ENCODE measurements around the gene KRT12.
"Not testable (repeated sequence)": the region's sequence is repeated elsewhere in the genome, so short reads cannot be mapped to it uniquely, and the experiment has no call there.

Gene KRT12

DNA sequence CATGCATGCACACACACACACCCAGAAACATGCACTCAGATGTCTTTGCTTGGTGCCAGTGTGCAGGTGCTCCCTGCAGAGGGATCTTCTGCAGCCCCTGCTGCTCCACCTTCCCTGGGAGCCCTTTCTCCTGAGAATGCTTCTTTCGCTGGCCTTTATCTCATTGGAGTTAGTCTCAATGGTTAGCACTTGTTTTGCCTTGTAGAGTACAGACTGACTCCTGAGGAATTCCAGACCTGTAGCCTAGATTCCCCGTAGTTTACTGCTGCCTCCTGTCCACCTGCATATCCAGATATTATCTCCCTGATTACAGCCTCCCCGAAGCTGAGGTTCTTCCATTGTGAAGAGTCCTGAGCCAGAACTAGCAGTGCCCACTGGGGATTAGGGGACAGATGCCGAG, 3.1 kb upstream of the KRT12 start:
- Mint-ChIP-seq H3K9me3 (no peaks in the 10 kb centered on the region), H3K4me3 (no peak overlapping the region), H3K4me1 (ENCODE audit: low read depth) (no peaks in the 10 kb centered on the region), H3K36me3 (ENCODE audit: low read depth) (no peaks in the 10 kb centered on the region), H3K27me3 (peaks cover 28% of the 10 kb centered on the region), H3K27ac (no peak overlapping the region)
- no peak for DNase-seq

GRCh38 chr17:40864661-40865390, 2.2 kb downstream of the KRT12 start:
- Mint-ChIP-seq H3K36me3 (ENCODE audit: low read depth) (no peaks in the 10 kb centered on the region), H3K9me3 (no peaks in the 10 kb centered on the region), H3K4me1 (ENCODE audit: low read depth) (no peaks in the 10 kb centered on the region), H3K27me3 (peaks cover 31% of the 10 kb centered on the region), H3K27ac (no peak overlapping the region), H3K4me3 (no peak overlapping the region)
- no peak for DNase-seq

GRCh38 chr17:40862985-40863733, 3.9 kb downstream of the KRT12 start:
- Mint-ChIP-seq H3K27ac (no peak overlapping the region), H3K4me3 (no peak overlapping the region), H3K9me3 (no peaks in the 10 kb centered on the region), H3K4me1 (ENCODE audit: low read depth) (no peaks in the 10 kb centered on the region), H3K27me3 (peaks cover 26% of the 10 kb centered on the region), H3K36me3 (ENCODE audit: low read depth) (no peaks in the 10 kb centered on the region)
- DNase-seq, result no peak

GRCh38 chr17:40859536-40859935, 7.5 kb downstream of the KRT12 start:
- no peaks in the 10 kb centered on the region for H3K9me3 Mint-ChIP-seq
- peaks cover 20% of the 10 kb centered on the region for H3K27me3 Mint-ChIP-seq
- no peak overlapping the region for H3K27ac Mint-ChIP-seq
- no peak for DNase-seq
- H3K4me1 Mint-ChIP-seq (ENCODE audit: low read depth), result peaks cover 1% of the 10 kb centered on the region
- H3K4me3 Mint-ChIP-seq, result no peak overlapping the region
- H3K36me3 Mint-ChIP-seq (ENCODE audit: low read depth), result no peaks in the 10 kb centered on the region

DNA sequence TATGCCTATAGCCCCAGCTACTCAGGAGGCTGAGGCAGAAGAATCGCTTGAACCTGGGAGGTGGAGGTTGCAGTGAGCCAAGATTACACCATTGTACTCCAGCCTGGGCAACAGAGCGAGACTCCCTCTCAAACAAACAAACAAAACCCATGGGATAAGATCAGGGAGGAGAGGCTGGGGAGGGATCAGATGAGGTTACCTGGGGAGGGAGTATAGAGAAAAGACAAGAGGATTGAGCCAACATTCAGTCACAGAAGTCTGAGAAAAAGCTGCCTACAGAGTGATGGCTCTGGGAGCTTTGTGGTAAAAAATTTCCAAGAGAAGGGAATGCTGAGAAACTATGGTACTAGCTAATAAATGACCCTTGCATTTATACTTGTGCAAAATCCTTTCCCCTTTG, 8.4 kb downstream of the KRT12 start:
- not testable (repeated sequence) for H3K27ac Mint-ChIP-seq; DNase-seq; H3K36me3 Mint-ChIP-seq (ENCODE audit: low read depth); H3K4me3 Mint-ChIP-seq; H3K9me3 Mint-ChIP-seq; H3K4me1 Mint-ChIP-seq (ENCODE audit: low read depth)
- peaks cover 17% of the 10 kb centered on the region for H3K27me3 Mint-ChIP-seq

GRCh38 chr17:40857535-40857934, 9.5 kb downstream of the KRT12 start:
- Mint-ChIP-seq H3K36me3 (ENCODE audit: low read depth) (no peaks in the 10 kb centered on the region), H3K27ac (no peak overlapping the region), H3K27me3 (peaks cover 8% of the 10 kb centered on the region), H3K4me3 (no peak overlapping the region), H3K4me1 (ENCODE audit: low read depth) (peaks cover 5% of the 10 kb centered on the region), H3K9me3 (no peaks in the 10 kb centered on the region)
- DNase-seq, result no peak

DNA sequence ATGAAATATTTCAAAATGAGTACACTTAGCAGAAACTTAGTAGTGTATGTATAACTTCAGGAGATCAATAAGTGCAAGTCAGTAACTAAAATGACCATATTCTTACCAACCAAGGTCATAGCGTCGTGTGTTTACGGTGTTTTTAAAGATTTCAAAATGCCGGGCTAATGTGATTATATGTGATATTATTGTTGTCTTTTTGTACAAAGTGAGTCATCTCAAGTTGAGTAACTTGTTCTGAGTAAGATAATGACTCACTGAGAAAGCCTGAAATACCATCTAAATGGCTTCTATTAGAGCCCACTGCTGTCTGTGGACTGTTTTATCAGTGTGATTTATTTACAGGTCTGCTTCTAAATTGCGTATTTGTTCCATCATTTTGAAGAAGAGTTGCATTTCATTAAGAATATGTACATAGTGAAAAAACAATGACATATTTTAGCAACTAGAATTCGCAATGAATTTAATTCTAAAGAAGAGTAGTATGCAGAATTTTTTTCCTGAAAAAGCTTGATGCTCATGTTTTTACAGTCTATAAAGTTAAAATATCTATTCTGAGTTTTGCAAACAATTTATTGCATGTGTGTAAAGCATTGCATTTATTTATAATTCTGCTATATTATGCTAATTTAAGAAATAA, 12.7 kb downstream of the KRT12 start:
- no peak overlapping the region for H3K27ac Mint-ChIP-seq
- no peaks in the 10 kb centered on the region for H3K9me3 Mint-ChIP-seq
- H3K4me3 Mint-ChIP-seq, result no peak overlapping the region
- no peak for DNase-seq
- peaks cover 5% of the 10 kb centered on the region for H3K4me1 Mint-ChIP-seq (ENCODE audit: low read depth)
- H3K36me3 Mint-ChIP-seq (ENCODE audit: low read depth), result no peaks in the 10 kb centered on the region
- peaks cover 17% of the 10 kb centered on the region for H3K27me3 Mint-ChIP-seq

DNA sequence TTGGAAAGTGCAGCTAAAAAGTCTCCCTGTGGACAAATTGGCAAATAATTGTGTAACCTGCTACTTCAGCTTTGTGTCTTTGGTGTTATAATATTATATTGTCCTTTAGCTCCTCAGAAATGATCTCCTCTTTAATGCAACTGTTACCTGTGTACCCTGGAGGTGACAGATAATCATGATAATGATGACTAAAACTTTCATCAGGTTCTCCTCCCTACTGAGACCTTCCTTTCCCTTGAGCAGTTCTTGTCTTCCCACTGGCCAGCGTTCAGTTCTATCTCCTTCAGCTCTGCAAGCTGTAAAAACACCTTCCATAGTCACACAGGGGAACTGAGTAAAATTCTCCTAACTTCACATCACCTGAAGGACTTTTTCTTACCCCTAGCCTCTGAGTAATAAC, 14.7 kb downstream of the KRT12 start:
- Mint-ChIP-seq H3K4me3 (no peak overlapping the region), H3K9me3 (no peaks in the 10 kb centered on the region), H3K27me3 (peaks cover 28% of the 10 kb centered on the region), H3K36me3 (ENCODE audit: low read depth) (no peaks in the 10 kb centered on the region), H3K27ac (no peak overlapping the region), H3K4me1 (ENCODE audit: low read depth) (peaks cover 5% of the 10 kb centered on the region)
- no peak for DNase-seq

- H3K27me3 Mint-ChIP-seq, result peaks cover 35% of the 10 kb centered on the region
- H3K36me3 Mint-ChIP-seq (ENCODE audit: low read depth), result no peaks in the 10 kb centered on the region
- no peak for DNase-seq
- H3K4me1 Mint-ChIP-seq (ENCODE audit: low read depth), result peaks cover 3% of the 10 kb centered on the region
- H3K4me3 Mint-ChIP-seq, result no peak overlapping the region
- H3K27ac Mint-ChIP-seq, result no peak overlapping the region
- H3K9me3 Mint-ChIP-seq, result no peaks in the 10 kb centered on the region
Observed at GRCh38 chr17:40850293-40850972, 16.6 kb downstream of the KRT12 start.

- DNase-seq, result no peak
- Mint-ChIP-seq H3K27ac (no peak overlapping the region), H3K36me3 (ENCODE audit: low read depth) (no peaks in the 10 kb centered on the region), H3K9me3 (no peaks in the 10 kb centered on the region), H3K4me3 (no peak overlapping the region), H3K27me3 (peaks cover 36% of the 10 kb centered on the region), H3K4me1 (ENCODE audit: low read depth) (peaks cover 3% of the 10 kb centered on the region)
Observed at GRCh38 chr17:40849723-40850122, 17.3 kb downstream of the KRT12 start.

DNA sequence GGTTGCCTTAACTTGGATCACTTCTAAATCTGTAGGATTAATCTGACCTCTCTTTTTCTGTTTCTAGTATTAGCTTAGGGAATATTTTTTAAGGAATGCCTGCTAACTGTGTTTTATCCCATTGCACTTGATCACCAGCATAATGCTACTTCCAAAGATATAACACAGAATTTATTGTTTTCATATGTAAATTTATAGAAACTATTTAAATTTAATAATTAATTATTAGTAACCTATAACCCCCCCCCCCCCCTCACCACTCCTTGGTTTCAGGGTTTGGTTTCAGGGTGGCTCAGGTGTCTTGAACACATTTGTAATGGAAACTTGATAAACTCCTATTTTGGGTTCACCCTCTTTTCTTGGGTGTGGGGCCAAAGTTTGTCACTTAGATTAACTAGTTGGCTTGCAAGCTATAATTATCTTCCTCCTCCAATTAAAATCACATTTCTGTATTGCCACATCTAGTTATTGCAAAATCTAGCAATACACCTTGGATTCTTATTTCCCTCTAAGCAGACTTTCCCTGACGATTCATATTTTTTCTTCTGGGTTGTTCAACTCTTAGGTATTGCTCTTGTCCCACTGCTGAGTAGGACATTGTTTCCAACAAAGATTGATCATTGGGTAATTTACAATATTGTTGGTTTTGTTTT, 18.3 kb downstream of the KRT12 start:
- Mint-ChIP-seq H3K27ac (no peak overlapping the region), H3K36me3 (ENCODE audit: low read depth) (no peaks in the 10 kb centered on the region), H3K4me1 (ENCODE audit: low read depth) (no peaks in the 10 kb centered on the region), H3K4me3 (no peak overlapping the region), H3K9me3 (no peaks in the 10 kb centered on the region), H3K27me3 (peaks cover 43% of the 10 kb centered on the region)
- DNase-seq, result no peak

- H3K27me3 Mint-ChIP-seq, result peaks cover 46% of the 10 kb centered on the region
- H3K4me1 Mint-ChIP-seq (ENCODE audit: low read depth), result no peaks in the 10 kb centered on the region
- H3K36me3 Mint-ChIP-seq (ENCODE audit: low read depth), result no peaks in the 10 kb centered on the region
- H3K4me3 Mint-ChIP-seq, result no peak overlapping the region
- no peak overlapping the region for H3K27ac Mint-ChIP-seq
- DNase-seq, result no peak
- no peaks in the 10 kb centered on the region for H3K9me3 Mint-ChIP-seq
Observed at GRCh38 chr17:40846515-40847144, 20.4 kb downstream of the KRT12 start.

DNA sequence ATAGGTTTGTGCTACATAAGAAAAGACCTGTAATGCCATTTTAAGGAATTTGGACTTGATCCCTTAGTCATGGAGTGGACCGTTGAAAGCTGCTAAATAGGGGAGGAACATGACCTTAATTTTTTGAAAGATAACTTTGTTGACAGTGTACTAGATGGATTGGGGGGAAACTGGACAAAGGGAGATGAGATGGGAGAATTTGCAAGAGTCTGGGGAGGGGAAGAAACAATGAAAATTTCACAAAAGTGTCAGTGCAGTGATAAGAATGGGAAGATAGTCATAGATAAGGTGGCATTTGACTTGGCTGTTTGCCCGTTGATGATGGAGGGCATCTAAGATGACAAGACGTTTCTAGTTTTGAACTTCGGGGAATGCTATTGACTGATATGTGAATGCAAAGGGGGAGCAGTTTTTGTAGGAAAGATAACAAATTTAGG, 22.3 kb downstream of the KRT12 start:
- H3K36me3 Mint-ChIP-seq (ENCODE audit: low read depth), result no peaks in the 10 kb centered on the region
- no peak overlapping the region for H3K27ac Mint-ChIP-seq
- peaks cover 47% of the 10 kb centered on the region for H3K27me3 Mint-ChIP-seq

DNA sequence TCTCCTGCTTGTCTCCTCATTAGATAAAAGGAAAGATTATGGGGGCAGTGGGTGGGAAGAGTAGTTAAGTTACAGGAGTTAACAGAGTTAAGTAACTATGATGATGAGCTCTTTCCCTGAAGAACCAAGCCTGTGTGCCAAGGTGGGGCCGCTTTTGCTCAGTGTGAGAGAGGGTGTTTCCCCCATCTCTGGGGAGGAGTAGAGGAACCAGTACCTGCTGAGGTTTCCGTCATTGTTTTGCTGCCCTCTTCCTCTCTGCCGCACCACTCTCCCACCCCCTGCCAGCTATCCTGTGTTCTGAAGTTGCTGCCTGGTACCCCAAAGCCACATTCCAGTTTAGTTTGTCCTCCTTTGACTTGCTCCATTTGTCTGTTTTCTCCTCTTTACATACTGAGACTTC, 23.8 kb downstream of the KRT12 start:
- Mint-ChIP-seq H3K27me3 (peaks cover 38% of the 10 kb centered on the region), H3K4me3 (no peak overlapping the region), H3K9me3 (no peaks in the 10 kb centered on the region), H3K36me3 (ENCODE audit: low read depth) (no peaks in the 10 kb centered on the region), H3K4me1 (ENCODE audit: low read depth) (no peaks in the 10 kb centered on the region), H3K27ac (no peak overlapping the region)
- DNase-seq, result no peak

More for the DNA sequence above, 22.3 kb downstream of the KRT12 start:
- DNase-seq, result no peak
- H3K4me3 Mint-ChIP-seq, result no peak overlapping the region
- no peaks in the 10 kb centered on the region for H3K4me1 Mint-ChIP-seq (ENCODE audit: low read depth)
- no peaks in the 10 kb centered on the region for H3K9me3 Mint-ChIP-seq

All from activated T-cell treated with anti-CD3 and anti-CD28 coated beads, Interleukin-2, amount 50 U/mL, for 24 hours (primary cell).